GM19193 (cell line): ENCODE measurements around the gene ANKRD29.

ENCODE experiments used
- POLR2A ChIP-seq: IDR thresholded peaks from 4 replicates; pipeline ENCODE4 v1.6.1; 2011; ENCODE audit not compliant: insufficient read depth, insufficient read length; ENCODE audit errors: extremely low read depth

ANKRD29 gene

GRCh38 chr18:23636071-23636399 is 26.7 kb downstream of the ANKRD29 start:
- no peak for TF ChIP-seq POLR2A

- no peak for TF ChIP-seq POLR2A
Observed at GRCh38 chr18:23635283-23636070, 27.2 kb downstream of the ANKRD29 start.

GRCh38 chr18:23634692-23635091 is 28.0 kb downstream of the ANKRD29 start:
- TF ChIP-seq POLR2A = no peak

- no peak for TF ChIP-seq POLR2A
Observed at GRCh38 chr18:23632615-23633014, 30.1 kb downstream of the ANKRD29 start.

GRCh38 chr18:23631746-23632145 is 31.0 kb downstream of the ANKRD29 start:
- TF ChIP-seq POLR2A = no peak

- no peak for TF ChIP-seq POLR2A
Observed at GRCh38 chr18:23631312-23631711, 31.4 kb downstream of the ANKRD29 start.

- TF ChIP-seq POLR2A = no peak
Observed at GRCh38 chr18:23629444-23629946, 33.2 kb downstream of the ANKRD29 start.

GRCh38 chr18:23627970-23628369 is 34.7 kb downstream of the ANKRD29 start:
- TF ChIP-seq POLR2A = no peak

- no peak for TF ChIP-seq POLR2A
Observed at GRCh38 chr18:23627321-23627720, 35.4 kb downstream of the ANKRD29 start.

- no peak for TF ChIP-seq POLR2A
Observed at GRCh38 chr18:23626451-23627279, 36.0 kb downstream of the ANKRD29 start.

- no peak for TF ChIP-seq POLR2A
Observed at GRCh38 chr18:23623040-23623439, 39.7 kb downstream of the ANKRD29 start.

GRCh38 chr18:23619388-23619881 is 43.3 kb downstream of the ANKRD29 start:
- TF ChIP-seq POLR2A = no peak

- peak; percentile 49 for TF ChIP-seq POLR2A
Observed at GRCh38 chr18:23618862-23619387, 43.8 kb downstream of the ANKRD29 start.

GRCh38 chr18:23617412-23618014 is 45.2 kb downstream of the ANKRD29 start:
- TF ChIP-seq POLR2A = no peak

- no peak for TF ChIP-seq POLR2A
Observed at GRCh38 chr18:23616258-23616657, 46.5 kb downstream of the ANKRD29 start.
